K562 (cell line): ENCODE data around the gene ASS1. TPM values are rescaled to one million over a fixed set of nuclear protein-coding genes. Genes with fewer than 3 reads are reported as not detected.
A peak's percentile ranks its signal among the peaks of the same experiment; 100 is the strongest.

Experiments
- ARID1B ChIP-seq: fragments of 450-650 bp; IDR thresholded peaks from 2 replicates; pipeline ENCODE4 v1.6.1; 2016; ENCODE audit warnings: antibody characterized with exemption, mild to moderate bottlenecking, inconsistent platforms
- CTBP1 ChIP-seq: fragments of 450-650 bp; IDR thresholded peaks from 2 replicates; pipeline ENCODE4 v1.6.1; 2016; ENCODE audit warnings: borderline replicate concordance
- KLF1 ChIP-seq: fragments of 450-650 bp; IDR thresholded peaks from 2 replicates; pipeline ENCODE4 v1.6.1; 2016; ENCODE audit warnings: missing genetic modification characterization, missing compliant biosample characterization
- MCM2 ChIP-seq: fragments of 450-650 bp; IDR thresholded peaks from 2 replicates; pipeline ENCODE4 v1.6.1; 2017; ENCODE audit warnings: low read depth, mild to moderate bottlenecking
- MYC ChIP-seq, 2 experiments: fragments of 250-450 bp in 1 of 2; sonication (Bioruptor Pico) in 1 of 2; IDR thresholded peaks; 2 replicates each; pipeline versions ENCODE4 v1.5.1 to v1.6.1; 2012 to 2021; ENCODE audit warnings: low read depth in 2 of 2, borderline replicate concordance in 1 of 2, improper control_type of control experiment in 1 of 2, low read length in 1 of 2, mild to moderate bottlenecking in 1 of 2, moderate library complexity in 1 of 2
- PCBP1 ChIP-seq: fragments of 200-400 bp; formaldehyde crosslinking; IDR thresholded peaks from 2 replicates; pipeline ENCODE4 v1.6.1; 2018; ENCODE audit warnings: mild to moderate bottlenecking, low read depth, low read length; ENCODE audit not compliant: poor library complexity, severe bottlenecking
- POLR2A ChIP-seq: fragments of 450-650 bp; conservative IDR thresholded peaks from 2 replicates; pipeline ENCODE4 v1.6.1; 2016
- RBM17 ChIP-seq: fragments of 200-400 bp; formaldehyde crosslinking; IDR thresholded peaks from 2 replicates; pipeline ENCODE4 v1.6.1; 2017; ENCODE audit warnings: low read depth, mild to moderate bottlenecking, low read length, borderline replicate concordance
- RNF2 ChIP-seq: sonication (generic); IDR thresholded peaks from 2 replicates; pipeline ENCODE4 v1.6.1; 2016
- RUNX1 ChIP-seq: sonication (generic); IDR thresholded peaks from 2 replicates; pipeline ENCODE4 v1.6.1; 2016; ENCODE audit warnings: antibody characterized with exemption, low read depth
- SMARCE1 ChIP-seq: fragments of 450-650 bp; IDR thresholded peaks from 2 replicates; pipeline ENCODE4 v1.7.1; 2016; ENCODE audit warnings: mild to moderate bottlenecking
- STAT5A ChIP-seq: IDR thresholded peaks from 2 replicates; pipeline ENCODE4 v1.6.1; 2012; ENCODE audit warnings: low read length, inconsistent platforms, borderline replicate concordance
- SUPT5H ChIP-seq: fragments of 450-650 bp; IDR thresholded peaks from 2 replicates; pipeline ENCODE4 v1.6.1; 2016
- TCF3 ChIP-seq: sonication (generic); formaldehyde crosslinking; IDR thresholded peaks from 2 replicates; pipeline ENCODE4 v1.4.0; 2020; ENCODE audit warnings: mild to moderate bottlenecking, missing genetic modification reagents
- ZKSCAN3 ChIP-seq: fragments of 250-450 bp; sonication (Bioruptor Pico); IDR thresholded peaks from 2 replicates; pipeline ENCODE4 v1.4.0; 2020
- ZNF263 ChIP-seq: sonication (generic); formaldehyde crosslinking; IDR thresholded peaks from 2 replicates; pipeline ENCODE4 v1.8.0; 2022; ENCODE audit warnings: mild to moderate bottlenecking, missing genetic modification reagents, borderline replicate concordance
- ZNF696 ChIP-seq: fragments of 250-450 bp; sonication (Bioruptor Pico); conservative IDR thresholded peaks from 2 replicates; pipeline ENCODE4 v1.4.0; 2020; ENCODE audit warnings: mild to moderate bottlenecking, moderate library complexity
- polyA plus RNA-seq, 8 experiments: library from polyadenylated mRNA; depleted of rRNA in 4 of 8; stranded (reverse) in 5 of 8; unstranded in 3 of 8; fragments of >200 nt; fragmentation: Nextera tagmentation in 2 of 8; fragmentation: Illumina TruSeq in 1 of 8; extraction: Ambion mirVana in 2 of 8; extraction: Trizol in 1 of 8; gene quantifications; 2 replicates each; pipeline versions ENCODE4 v1.2.1 to v1.2.3, GENCODE V29; 2011 to 2014; ENCODE audit warnings: inconsistent platforms in 1 of 8, missing spikeins in 1 of 8
- total RNA-seq, 7 experiments: library from RNA; depleted of rRNA in 6 of 7; stranded (reverse); fragments of >200 nt in 6 of 7; fragmentation: Illumina TruSeq in 2 of 7; extraction: Trizol in 2 of 7; gene quantifications; 2 replicates each; pipeline versions ENCODE4 v1.2.1 to v1.2.3, GENCODE V29; 2011 to 2021; ENCODE audit warnings: low replicate concordance in 1 of 7
- TF ChIP-seq, protein P1 (sequence below): fragments of 450-650 bp; conservative IDR thresholded peaks from 2 replicates; pipeline ENCODE4 v1.6.1; 2016; ENCODE audit warnings: missing genetic modification characterization, low read depth, mild to moderate bottlenecking, missing compliant biosample characterization, moderate library complexity
- TF ChIP-seq, protein P2 (sequence below): fragments of 250-450 bp; sonication (Bioruptor Pico); IDR thresholded peaks from 2 replicates; pipeline ENCODE4 v1.5.0; 2021; ENCODE audit warnings: mild to moderate bottlenecking, moderate library complexity
- TF ChIP-seq, protein P3 (sequence below): fragments of 450-650 bp; IDR thresholded peaks from 2 replicates; pipeline ENCODE4 v1.6.1; 2016; ENCODE audit warnings: antibody characterized with exemption
- TF ChIP-seq, protein P4 (sequence below): fragments of 150-350 bp; conservative IDR thresholded peaks from 2 replicates; pipeline ENCODE4 v1.6.1; 2014; ENCODE audit warnings: low read length

ASS1 gene
- total and polyA plus RNA-seq, 9 of the 15 experiments (the other 6 are each of a cell fraction or from before 2014, with no cell fraction given) = 1.5 to 5.7 (median 3.7) TPM

DNA sequence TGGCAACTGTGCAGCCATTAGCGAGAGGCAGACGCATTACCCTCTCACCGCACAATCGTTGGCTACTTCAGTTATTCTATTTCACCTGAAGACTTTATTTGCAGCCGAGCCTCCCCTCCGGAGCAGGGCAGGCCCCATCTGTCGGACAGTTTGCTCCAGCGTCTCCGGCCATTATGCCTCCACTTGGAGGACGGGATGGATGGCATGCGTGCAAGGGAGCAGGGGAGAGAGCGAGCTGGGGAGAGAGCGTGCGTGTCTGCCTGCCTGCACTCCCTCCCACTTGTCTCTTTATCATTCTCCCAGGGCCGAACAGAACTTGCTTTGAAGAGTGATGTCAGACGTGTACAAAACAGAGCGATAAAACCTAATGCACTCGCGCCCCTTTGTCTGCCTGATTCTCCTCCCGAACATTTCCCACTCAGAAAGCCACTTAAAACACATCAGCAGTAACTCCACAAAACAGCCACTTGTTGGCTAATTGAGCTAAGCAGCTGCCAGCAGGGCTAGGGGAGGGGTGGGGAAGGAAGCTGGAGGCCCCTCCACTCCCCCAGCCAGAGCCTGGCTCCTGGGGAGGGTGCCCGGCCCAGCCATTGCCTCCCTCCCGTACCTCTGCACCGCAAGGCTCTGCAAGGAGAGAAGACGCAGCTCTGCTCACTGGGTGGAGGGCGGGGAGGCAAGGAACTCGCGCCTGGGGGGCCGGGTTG is 91.2 kb downstream of the ASS1 start (continued):
- TF ChIP-seq, protein P1, sequence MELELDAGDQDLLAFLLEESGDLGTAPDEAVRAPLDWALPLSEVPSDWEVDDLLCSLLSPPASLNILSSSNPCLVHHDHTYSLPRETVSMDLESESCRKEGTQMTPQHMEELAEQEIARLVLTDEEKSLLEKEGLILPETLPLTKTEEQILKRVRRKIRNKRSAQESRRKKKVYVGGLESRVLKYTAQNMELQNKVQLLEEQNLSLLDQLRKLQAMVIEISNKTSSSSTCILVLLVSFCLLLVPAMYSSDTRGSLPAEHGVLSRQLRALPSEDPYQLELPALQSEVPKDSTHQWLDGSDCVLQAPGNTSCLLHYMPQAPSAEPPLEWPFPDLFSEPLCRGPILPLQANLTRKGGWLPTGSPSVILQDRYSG (tag) = 0 out of 2 replicates have a peak, but pooled peaks have one; percentile 39
- TF ChIP-seq KLF1 (tag) = peak; percentile 30; the same call in 1 of the 2 replicates
- TF ChIP-seq, protein P2, sequence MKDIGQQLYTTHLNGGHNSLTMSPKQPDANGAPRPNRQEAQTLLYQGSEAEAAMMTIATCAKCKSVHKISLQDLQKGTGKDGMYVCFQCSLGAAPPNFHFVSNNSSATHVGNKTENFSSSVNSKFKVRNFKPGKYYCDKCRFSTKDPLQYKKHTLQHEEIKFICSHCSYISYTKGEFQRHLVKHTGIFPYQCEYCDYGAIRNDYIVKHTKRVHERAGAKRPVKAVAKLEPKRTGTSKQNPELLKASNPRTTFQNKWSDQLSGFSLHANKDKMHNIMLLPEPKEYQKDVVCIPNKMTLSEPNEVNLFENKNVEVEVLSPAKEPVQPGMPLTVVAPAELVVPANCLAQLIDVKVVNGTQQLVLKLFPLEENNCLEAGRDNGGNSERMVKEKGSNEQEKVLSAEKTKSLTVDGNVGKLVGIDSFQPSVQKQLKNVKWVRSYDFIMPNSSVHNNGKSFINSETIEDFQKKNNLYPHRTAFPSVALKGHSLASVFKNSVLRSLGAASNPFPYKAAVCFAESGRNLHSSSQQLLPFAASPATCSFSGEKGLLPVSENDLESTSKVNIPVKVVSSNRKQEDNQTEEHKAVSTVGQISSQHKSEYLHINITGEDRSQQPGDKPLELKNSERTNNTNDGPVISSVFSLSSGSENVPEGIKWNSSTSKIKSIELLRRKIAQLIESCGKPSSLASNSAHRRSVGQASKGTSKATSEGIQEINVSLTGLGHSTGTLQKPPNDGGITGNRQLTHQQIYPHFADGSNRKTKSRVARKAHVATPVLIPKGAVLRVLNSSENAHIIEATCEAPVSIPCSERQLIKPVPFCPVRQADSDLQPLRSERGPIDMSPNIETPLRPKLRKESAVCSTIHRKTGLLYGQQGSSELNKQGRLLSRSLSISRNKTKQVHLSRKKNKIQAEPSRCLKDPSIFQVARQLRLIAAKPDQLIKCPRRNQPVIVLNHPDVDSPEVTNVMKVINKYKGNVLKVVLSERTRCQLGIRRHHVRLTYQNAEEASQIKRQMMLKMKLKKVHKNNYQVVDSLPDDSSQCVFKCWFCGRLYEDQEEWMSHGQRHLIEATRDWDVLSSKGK = no peak
- TF ChIP-seq, protein P3, sequence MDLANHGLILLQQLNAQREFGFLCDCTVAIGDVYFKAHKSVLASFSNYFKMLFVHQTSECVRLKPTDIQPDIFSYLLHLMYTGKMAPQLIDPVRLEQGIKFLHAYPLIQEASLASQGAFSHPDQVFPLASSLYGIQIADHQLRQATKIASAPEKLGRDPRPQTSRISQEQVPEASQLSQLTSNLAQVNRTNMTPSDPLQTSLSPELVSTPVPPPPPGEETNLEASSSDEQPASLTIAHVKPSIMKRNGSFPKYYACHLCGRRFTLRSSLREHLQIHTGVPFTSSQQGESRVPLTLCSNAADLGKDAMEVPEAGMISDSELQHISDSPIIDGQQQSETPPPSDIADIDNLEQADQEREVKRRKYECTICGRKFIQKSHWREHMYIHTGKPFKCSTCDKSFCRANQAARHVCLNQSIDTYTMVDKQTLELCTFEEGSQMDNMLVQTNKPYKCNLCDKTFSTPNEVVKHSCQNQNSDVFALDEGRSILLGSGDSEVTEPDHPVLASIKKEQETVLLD = peak; percentile 55
- TF ChIP-seq MYC (IDR thresholded peaks at IDR 0.05; ENCODE audit: low read depth, low read length) = peak; percentile 74
- no peak for TF ChIP-seq MYC (CRISPR knock-in tag; IDR thresholded peaks at IDR 0.05; ENCODE audit: borderline replicate concordance, low read depth)
- TF ChIP-seq ARID1B = peak; percentile 84
- TF ChIP-seq, protein P4, sequence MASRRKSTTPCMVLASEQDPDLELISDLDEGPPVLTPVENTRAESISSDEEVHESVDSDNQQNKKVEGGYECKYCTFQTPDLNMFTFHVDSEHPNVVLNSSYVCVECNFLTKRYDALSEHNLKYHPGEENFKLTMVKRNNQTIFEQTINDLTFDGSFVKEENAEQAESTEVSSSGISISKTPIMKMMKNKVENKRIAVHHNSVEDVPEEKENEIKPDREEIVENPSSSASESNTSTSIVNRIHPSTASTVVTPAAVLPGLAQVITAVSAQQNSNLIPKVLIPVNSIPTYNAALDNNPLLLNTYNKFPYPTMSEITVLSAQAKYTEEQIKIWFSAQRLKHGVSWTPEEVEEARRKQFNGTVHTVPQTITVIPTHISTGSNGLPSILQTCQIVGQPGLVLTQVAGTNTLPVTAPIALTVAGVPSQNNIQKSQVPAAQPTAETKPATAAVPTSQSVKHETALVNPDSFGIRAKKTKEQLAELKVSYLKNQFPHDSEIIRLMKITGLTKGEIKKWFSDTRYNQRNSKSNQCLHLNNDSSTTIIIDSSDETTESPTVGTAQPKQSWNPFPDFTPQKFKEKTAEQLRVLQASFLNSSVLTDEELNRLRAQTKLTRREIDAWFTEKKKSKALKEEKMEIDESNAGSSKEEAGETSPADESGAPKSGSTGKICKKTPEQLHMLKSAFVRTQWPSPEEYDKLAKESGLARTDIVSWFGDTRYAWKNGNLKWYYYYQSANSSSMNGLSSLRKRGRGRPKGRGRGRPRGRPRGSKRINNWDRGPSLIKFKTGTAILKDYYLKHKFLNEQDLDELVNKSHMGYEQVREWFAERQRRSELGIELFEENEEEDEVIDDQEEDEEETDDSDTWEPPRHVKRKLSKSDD = no peak
- TF ChIP-seq CTBP1 = peak; percentile 82
- 0 out of 2 replicates have a peak, but pooled peaks have one; percentile 31 for TF ChIP-seq SUPT5H
- TF ChIP-seq STAT5A = peak; percentile 64
- TF ChIP-seq RNF2 = peak; percentile 45; the same call in 1 of the 2 replicates
- peak; percentile 78 for TF ChIP-seq TCF3 (CRISPR knock-in tag)
- no peak for TF ChIP-seq ZKSCAN3 (CRISPR knock-in tag)
- TF ChIP-seq ZNF696 (CRISPR knock-in tag) = no peak
- peak; percentile 13; the same call in 1 of the 2 replicates for TF ChIP-seq ZNF263 (CRISPR knock-in tag)
- TF ChIP-seq POLR2A = peak; percentile 58
- peak; percentile 19; the same call in 1 of the 2 replicates for TF ChIP-seq RUNX1
- TF ChIP-seq MCM2 = no peak
- peak; percentile 73 for TF ChIP-seq SMARCE1
- TF ChIP-seq RBM17 = no peak
- no peak for TF ChIP-seq PCBP1
